Fibroblast of skin of abdomen (primary cell): ENCODE data around the gene XRCC3.
A peak's percentile ranks its signal among the peaks of the same experiment; 100 is the strongest.

ENCODE experiments used
- DNase-seq: peaks from one replicate; pipeline ENCODE4 v3.0.0-alpha.2; 2013

Gene XRCC3

GRCh38 chr14:103738701-103739451 lies 23.6 kb upstream of the XRCC3 start:
- DNase-seq, result no peak

GRCh38 chr14:103738166-103738565 lies 22.9 kb upstream of the XRCC3 start:
- DNase-seq, result peak; percentile 73

GRCh38 chr14:103737432-103738045 lies 22.3 kb upstream of the XRCC3 start:
- DNase-seq, result no peak

GRCh38 chr14:103736546-103737431 lies 21.5 kb upstream of the XRCC3 start:
- DNase-seq, result no peak

- no peak for DNase-seq
Observed at GRCh38 chr14:103735815-103736545, 20.7 kb upstream of the XRCC3 start.

GRCh38 chr14:103735439-103735814 lies 20.2 kb upstream of the XRCC3 start:
- DNase-seq, result no peak

- DNase-seq, result no peak
Observed at GRCh38 chr14:103735022-103735421, 19.8 kb upstream of the XRCC3 start.

- no peak for DNase-seq
Observed at GRCh38 chr14:103734081-103734888, 19.0 kb upstream of the XRCC3 start.

- peak; percentile 10 for DNase-seq
Observed at GRCh38 chr14:103733651-103734050, 18.4 kb upstream of the XRCC3 start.

- DNase-seq, result no peak
Observed at GRCh38 chr14:103732868-103733620, 17.8 kb upstream of the XRCC3 start.

GRCh38 chr14:103731916-103732867 lies 16.9 kb upstream of the XRCC3 start:
- DNase-seq, result no peak

GRCh38 chr14:103731481-103731880 lies 16.2 kb upstream of the XRCC3 start:
- DNase-seq, result no peak

- no peak for DNase-seq
Observed at GRCh38 chr14:103730490-103731035, 15.3 kb upstream of the XRCC3 start.

GRCh38 chr14:103729496-103730448 lies 14.5 kb upstream of the XRCC3 start:
- DNase-seq, result no peak

- no peak for DNase-seq
Observed at GRCh38 chr14:103728721-103729120, 13.5 kb upstream of the XRCC3 start.

- no peak for DNase-seq
Observed at GRCh38 chr14:103728141-103728540, 12.9 kb upstream of the XRCC3 start.

- DNase-seq, result no peak
Observed at GRCh38 chr14:103727313-103727980, 12.2 kb upstream of the XRCC3 start.

GRCh38 chr14:103726474-103726873 lies 11.2 kb upstream of the XRCC3 start:
- DNase-seq, result no peak
